ENCODE data around the gene ATXN7L2.
A peak's percentile ranks its signal among the peaks of the same experiment; 100 is the strongest.

Gene ATXN7L2

DNA sequence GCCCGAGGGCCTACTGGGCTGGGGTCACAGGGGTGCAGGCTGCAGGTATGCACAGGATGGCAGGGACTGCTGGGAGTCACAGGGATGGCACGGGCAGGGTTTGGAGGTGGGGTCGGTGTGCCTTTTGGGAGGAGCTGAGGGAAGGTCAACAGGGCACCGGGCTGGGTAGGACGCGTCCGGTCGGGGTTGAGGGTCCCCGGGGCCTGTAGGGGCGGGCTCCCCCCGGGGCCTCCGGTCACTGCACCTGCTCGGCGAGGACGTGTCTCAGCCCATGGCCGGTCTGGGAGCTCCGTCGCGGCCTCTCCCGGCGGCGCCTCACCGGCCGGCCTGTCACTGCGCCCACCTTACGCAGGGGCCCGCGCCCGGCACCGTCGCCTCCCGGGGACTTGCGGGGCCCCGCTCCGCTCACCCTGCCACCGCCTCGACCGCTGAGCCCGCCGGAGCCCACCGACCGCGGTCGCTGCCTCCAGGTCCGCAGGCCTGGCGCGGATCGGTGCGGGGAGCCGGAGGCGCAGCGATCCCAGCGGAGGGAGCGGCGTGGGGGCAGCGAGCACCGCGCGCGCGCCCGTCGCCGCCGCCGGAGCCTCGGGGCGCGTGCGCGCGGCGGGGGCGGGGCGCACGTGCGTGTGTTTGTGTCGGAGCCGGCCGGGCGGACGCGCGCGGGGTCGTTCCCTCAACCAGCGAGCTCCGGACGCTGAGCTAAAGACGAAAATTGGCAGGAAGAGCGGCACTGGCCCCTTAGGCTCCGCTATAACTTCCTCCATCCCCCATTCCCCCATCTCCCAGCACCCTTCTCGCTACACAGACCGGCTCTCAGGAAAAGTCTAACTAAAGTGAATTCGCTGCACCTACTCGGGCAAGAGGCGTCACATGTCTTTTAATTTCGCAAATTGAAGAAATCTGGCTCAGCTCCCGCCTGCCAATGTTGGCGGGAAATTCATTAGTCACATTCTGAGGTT lies 25.8 kb downstream of the ATXN7L2 start, which contains the start of gene AMIGO1:
Gene AMIGO1, minus strand, starts transcription at position 552 of the 959 bp plus-strand sequence. CDS start 815 bp downstream, outside the sequence.
- Histone ChIP-seq H3K27me3 (ENCODE audit: insufficient read depth, low read length) (peaks cover 46% of the 10 kb centered on the region), H3K4me1 (ENCODE audit: control insufficient read depth, insufficient read depth, low read length, unreplicated experiment) (peaks cover 8% of the 10 kb centered on the region), H2AFZ (ENCODE audit: low read length, unreplicated experiment) (no peak within 1 kb of the TSS), H3K4me3 (ENCODE audit: low read depth, low read length) (peak within 1 kb of the TSS; percentile 75), H3K79me2 (ENCODE audit: control insufficient read depth, insufficient read depth, low read length, unreplicated experiment) (no peaks in the 10 kb centered on the region), H3K36me3 (ENCODE audit: insufficient read depth, low read length) (no peaks in the 10 kb centered on the region), H3K27ac (ENCODE audit: low read depth, low read length) (no peak within 1 kb of the TSS)

DNA sequence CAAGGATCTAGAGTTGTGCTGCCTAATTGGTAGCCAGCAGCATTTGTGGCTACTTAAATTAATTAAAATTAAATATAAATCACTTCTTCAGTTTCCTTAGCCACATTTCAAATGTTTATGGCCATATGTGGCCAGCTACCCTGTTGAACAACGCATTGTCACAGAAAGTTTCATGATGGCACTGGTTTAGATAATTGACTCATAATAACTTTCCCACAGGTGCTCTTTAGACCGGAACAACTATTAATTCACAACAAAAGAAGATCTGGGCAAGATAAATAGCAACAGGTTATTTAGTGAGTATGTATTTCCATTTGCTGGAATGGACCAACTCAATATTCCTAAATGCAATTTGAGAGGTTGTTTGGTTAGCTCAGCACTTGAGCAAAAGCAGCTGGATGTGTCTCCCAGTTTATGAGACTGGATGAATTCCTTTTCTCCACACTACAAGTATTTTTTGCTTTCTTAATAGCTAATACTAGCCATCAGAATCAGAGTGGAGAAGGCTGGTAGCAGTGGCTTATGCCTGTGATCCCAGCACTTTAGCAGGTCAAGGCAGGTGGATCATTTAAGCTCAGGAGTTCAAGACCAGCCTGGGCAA lies 29.5 kb downstream of the ATXN7L2 start:
- Histone ChIP-seq H3K4me3 (ENCODE audit: low read depth, low read length) (no peak overlapping the region), H3K27me3 (ENCODE audit: insufficient read depth, low read length) (peaks cover 34% of the 10 kb centered on the region), H3K79me2 (ENCODE audit: control insufficient read depth, insufficient read depth, low read length, unreplicated experiment) (no peaks in the 10 kb centered on the region), H3K27ac (ENCODE audit: low read depth, low read length) (no peak overlapping the region), H3K4me1 (ENCODE audit: control insufficient read depth, insufficient read depth, low read length, unreplicated experiment) (peaks cover 8% of the 10 kb centered on the region), H2AFZ (ENCODE audit: low read length, unreplicated experiment) (no peak overlapping the region), H3K36me3 (ENCODE audit: insufficient read depth, low read length) (no peaks in the 10 kb centered on the region)

DNA sequence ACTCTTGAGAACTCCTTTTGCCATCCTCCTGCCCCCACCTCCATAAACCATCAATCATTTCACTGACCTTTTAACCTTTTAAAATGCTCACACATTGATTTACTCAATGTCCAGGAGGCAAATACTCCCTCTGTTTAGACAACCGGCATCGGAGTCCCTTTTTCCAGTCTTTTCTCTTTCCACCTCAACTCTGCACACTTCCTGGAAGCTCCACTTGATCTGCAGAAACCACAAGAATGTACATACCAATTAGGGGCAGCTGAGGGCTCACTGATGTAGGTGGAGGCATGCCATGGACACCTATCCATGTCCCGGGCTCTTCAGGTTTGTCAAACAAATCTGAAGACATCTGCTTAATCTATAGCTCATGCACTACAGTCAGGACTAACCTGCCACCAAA lies 31.1 kb downstream of the ATXN7L2 start:
- Histone ChIP-seq H3K4me1 (ENCODE audit: control insufficient read depth, insufficient read depth, low read length, unreplicated experiment) (peaks cover 7% of the 10 kb centered on the region), H2AFZ (ENCODE audit: low read length, unreplicated experiment) (no peak overlapping the region), H3K79me2 (ENCODE audit: control insufficient read depth, insufficient read depth, low read length, unreplicated experiment) (no peaks in the 10 kb centered on the region), H3K4me3 (ENCODE audit: low read depth, low read length) (no peak overlapping the region), H3K27ac (ENCODE audit: low read depth, low read length) (no peak overlapping the region), H3K36me3 (ENCODE audit: insufficient read depth, low read length) (no peaks in the 10 kb centered on the region), H3K27me3 (ENCODE audit: insufficient read depth, low read length) (peaks cover 21% of the 10 kb centered on the region)

DNA sequence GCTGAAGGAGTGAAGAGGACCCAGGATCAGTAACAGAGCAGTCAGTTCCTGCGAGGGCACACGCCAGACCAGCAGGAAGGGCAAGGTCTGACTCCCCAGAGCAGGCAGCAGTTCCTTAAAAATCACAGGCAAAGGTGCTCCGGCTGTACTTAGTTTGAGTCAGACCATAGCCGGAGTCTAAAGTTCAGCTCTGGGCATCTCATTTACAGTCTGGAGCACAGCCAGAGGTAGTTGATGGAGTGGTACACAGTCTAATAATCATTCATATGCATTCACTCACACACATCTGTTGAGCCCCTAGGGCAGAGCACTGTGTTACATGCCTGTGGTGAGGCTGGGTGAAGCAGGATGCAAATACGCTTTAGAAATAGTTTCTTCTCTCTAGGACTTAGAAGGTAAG lies 33.2 kb downstream of the ATXN7L2 start:
- Histone ChIP-seq H3K27ac (ENCODE audit: low read depth, low read length) (no peak overlapping the region), H3K36me3 (ENCODE audit: insufficient read depth, low read length) (no peaks in the 10 kb centered on the region), H3K4me1 (ENCODE audit: control insufficient read depth, insufficient read depth, low read length, unreplicated experiment) (no peaks in the 10 kb centered on the region), H3K27me3 (ENCODE audit: insufficient read depth, low read length) (peaks cover 20% of the 10 kb centered on the region), H3K4me3 (ENCODE audit: low read depth, low read length) (no peak overlapping the region), H3K79me2 (ENCODE audit: control insufficient read depth, insufficient read depth, low read length, unreplicated experiment) (no peaks in the 10 kb centered on the region), H2AFZ (ENCODE audit: low read length, unreplicated experiment) (no peak overlapping the region)

DNA sequence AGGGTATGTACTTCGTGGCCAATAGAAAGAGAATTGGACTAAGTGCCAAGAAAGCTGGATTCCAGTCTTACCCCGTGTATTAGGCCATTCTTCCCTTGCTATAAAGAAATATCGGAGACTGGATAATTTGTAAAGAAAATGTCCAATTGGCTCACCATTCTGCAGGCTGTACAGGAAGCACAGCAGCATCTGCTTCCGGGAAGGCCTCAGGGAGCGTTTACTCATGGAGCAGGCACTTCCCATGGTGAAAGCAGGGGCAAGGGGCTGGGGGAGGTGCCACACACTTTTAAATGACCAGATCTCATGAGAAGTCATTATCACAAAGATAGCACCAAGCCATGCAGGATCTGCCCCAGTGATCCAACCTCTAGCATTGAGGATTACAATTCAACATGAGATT lies 33.6 kb downstream of the ATXN7L2 start:
- H3K27me3 ChIP-seq (ENCODE audit: insufficient read depth, low read length): peaks cover 22% of the 10 kb centered on the region
- no peak overlapping the region for H3K27ac ChIP-seq (ENCODE audit: low read depth, low read length)
- H3K4me1 ChIP-seq (ENCODE audit: control insufficient read depth, insufficient read depth, low read length, unreplicated experiment): no peaks in the 10 kb centered on the region
- H3K79me2 ChIP-seq (ENCODE audit: control insufficient read depth, insufficient read depth, low read length, unreplicated experiment): no peaks in the 10 kb centered on the region
- H3K36me3 ChIP-seq (ENCODE audit: insufficient read depth, low read length): no peaks in the 10 kb centered on the region
- H2AFZ ChIP-seq (ENCODE audit: low read length, unreplicated experiment): no peak overlapping the region
- no peak overlapping the region for H3K4me3 ChIP-seq (ENCODE audit: low read depth, low read length)

DNA sequence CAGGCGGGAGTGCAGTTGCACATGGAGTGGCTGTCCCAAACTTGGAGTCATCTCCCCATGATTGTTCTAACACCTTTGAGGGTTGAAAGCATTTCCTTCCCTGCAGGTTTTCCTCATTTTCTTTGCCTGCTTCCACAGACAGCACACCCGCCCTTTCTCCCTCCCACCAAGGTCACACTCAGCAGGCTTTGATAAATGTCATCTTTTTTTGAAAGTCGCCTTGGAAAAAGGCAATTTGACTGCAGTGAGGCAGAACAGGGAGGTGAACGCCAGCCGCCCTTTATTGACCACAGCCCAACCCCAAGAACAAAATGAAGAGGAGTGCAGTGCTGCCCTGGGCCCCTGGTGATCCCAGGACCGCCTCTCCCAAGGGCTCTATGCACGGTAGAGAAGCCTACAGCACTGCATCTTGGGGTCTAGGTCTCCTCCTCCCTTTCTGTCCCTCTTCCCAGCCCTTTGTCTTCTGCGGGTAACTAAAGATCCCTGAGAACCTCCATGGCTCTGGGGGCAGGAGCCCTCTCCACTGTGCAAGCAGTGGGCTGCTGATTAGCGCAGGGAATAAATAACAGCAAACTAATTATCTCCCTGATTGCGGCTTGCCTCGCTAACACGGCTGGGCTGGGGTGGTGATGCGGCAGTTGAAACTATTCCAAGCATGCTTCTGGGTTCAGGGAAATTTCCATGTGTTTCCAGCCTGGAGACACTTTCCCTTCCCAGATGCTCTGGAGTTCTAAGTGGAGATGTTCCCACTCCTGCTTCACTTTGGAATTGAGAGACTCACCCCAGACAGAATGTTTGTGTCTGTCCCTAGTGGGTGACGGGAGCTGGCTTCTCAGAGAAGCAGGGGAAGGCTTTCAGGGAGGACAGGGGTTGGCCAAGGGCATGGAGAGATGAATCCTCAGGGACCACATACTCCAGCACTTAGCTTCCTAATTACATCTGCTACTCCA lies 37.6 kb downstream of the ATXN7L2 start:
- H2AFZ ChIP-seq (ENCODE audit: low read length, unreplicated experiment): no peak overlapping the region
- H3K79me2 ChIP-seq (ENCODE audit: control insufficient read depth, insufficient read depth, low read length, unreplicated experiment): no peaks in the 10 kb centered on the region
- no peaks in the 10 kb centered on the region for H3K36me3 ChIP-seq (ENCODE audit: insufficient read depth, low read length)
- H3K27me3 ChIP-seq (ENCODE audit: insufficient read depth, low read length): peaks cover 37% of the 10 kb centered on the region
- H3K4me3 ChIP-seq (ENCODE audit: low read depth, low read length): no peak overlapping the region
- H3K4me1 ChIP-seq (ENCODE audit: control insufficient read depth, insufficient read depth, low read length, unreplicated experiment): no peaks in the 10 kb centered on the region
- H3K27ac ChIP-seq (ENCODE audit: low read depth, low read length): no peak overlapping the region

DNA sequence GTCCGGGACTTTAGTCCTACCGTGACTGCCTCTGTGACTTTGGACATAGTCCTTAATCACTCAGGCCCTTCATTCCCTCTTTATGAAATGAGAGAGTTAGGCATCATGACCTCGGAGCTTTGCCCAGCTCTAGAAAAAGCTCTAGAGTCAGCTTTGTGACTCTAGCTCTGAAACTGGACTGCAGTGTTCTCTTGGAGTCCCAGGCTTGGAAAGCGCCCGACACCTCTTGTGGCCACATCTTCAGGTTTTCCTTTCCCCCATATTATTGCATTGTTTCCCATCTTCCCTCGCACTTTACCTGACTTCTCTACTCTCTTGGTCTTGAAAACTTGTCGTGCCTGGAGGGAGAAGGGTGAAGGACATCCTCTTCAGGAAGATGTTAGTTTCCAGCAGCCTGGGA lies 38.3 kb downstream of the ATXN7L2 start:
- Histone ChIP-seq H3K27me3 (ENCODE audit: insufficient read depth, low read length) (peaks cover 42% of the 10 kb centered on the region), H3K79me2 (ENCODE audit: control insufficient read depth, insufficient read depth, low read length, unreplicated experiment) (no peaks in the 10 kb centered on the region), H3K36me3 (ENCODE audit: insufficient read depth, low read length) (no peaks in the 10 kb centered on the region), H3K4me1 (ENCODE audit: control insufficient read depth, insufficient read depth, low read length, unreplicated experiment) (no peaks in the 10 kb centered on the region), H3K4me3 (ENCODE audit: low read depth, low read length) (no peak overlapping the region), H3K27ac (ENCODE audit: low read depth, low read length) (no peak overlapping the region), H2AFZ (ENCODE audit: low read length, unreplicated experiment) (no peak overlapping the region)

DNA sequence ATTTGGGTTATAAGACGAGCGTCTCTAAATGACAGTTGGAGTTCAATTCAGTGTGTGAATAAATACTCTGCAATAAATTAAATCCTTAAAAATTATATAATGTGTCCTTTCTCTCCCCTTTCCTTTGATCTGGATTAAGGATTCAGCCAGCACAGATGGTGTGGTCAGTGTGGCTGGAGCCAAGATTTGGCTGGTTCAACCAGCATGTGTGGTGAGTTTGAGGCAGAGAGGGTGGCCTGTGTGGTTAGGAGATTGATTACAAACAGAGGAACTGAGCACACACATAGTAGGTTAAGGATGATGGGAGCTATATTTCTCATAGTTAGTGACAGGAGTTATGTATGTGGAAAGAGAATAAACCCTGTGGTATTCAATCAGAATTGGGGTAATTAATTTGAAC lies 40.0 kb downstream of the ATXN7L2 start:
- Histone ChIP-seq H3K27ac (ENCODE audit: low read depth, low read length) (no peak overlapping the region), H3K4me1 (ENCODE audit: control insufficient read depth, insufficient read depth, low read length, unreplicated experiment) (no peaks in the 10 kb centered on the region), H3K79me2 (ENCODE audit: control insufficient read depth, insufficient read depth, low read length, unreplicated experiment) (no peaks in the 10 kb centered on the region), H3K36me3 (ENCODE audit: insufficient read depth, low read length) (no peaks in the 10 kb centered on the region), H3K4me3 (ENCODE audit: low read depth, low read length) (no peak overlapping the region), H2AFZ (ENCODE audit: low read length, unreplicated experiment) (no peak overlapping the region), H3K27me3 (ENCODE audit: insufficient read depth, low read length) (peaks cover 51% of the 10 kb centered on the region)

DNA sequence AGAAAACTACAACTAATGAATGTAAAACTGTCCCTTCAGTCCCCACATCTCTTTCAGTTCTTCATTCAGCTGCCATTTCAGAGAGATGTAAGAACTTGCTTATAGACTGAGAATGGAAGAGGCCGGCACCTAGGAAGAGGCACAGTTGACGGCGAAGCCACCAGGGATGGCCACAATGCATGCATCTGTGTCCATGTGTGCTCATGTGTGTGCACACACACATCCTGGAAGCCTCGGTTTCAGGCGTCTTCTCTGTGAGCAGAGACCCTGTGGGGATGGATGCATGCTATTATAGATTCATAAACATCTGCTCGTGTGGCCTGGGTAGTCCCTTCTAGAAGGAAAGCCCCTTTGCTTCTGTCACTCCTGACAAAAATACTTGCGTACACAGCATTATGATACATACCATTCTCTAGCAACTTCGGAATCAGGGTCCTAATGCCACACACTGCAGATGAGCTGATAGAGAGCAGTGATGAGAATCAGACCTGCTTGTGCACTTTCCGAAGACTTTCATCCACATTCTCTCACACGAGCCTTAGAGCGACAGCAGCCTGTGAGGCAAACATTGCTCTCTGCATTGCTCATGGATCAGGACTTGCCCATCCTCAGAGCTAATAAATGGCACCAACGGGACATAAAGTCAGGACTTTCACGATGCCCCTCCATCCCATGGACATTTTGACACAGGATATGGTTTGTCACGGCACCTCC lies 43.5 kb downstream of the ATXN7L2 start:
- Histone ChIP-seq H3K27me3 (ENCODE audit: insufficient read depth, low read length) (peaks cover 30% of the 10 kb centered on the region), H3K36me3 (ENCODE audit: insufficient read depth, low read length) (no peaks in the 10 kb centered on the region), H3K4me3 (ENCODE audit: low read depth, low read length) (no peak overlapping the region), H2AFZ (ENCODE audit: low read length, unreplicated experiment) (no peak overlapping the region), H3K27ac (ENCODE audit: low read depth, low read length) (no peak overlapping the region), H3K79me2 (ENCODE audit: control insufficient read depth, insufficient read depth, low read length, unreplicated experiment) (no peaks in the 10 kb centered on the region), H3K4me1 (ENCODE audit: control insufficient read depth, insufficient read depth, low read length, unreplicated experiment) (peaks cover 4% of the 10 kb centered on the region)
